GM19328 (cell line): ENCODE data around the gene CAMSAP2.

Source experiments
- ATAC-seq: cut with Tn5 transposase; IDR thresholded peaks from one replicate; pipeline ENCODE4 v1.9.1; 2021; ENCODE audit warnings: mild to moderate bottlenecking, moderate library complexity; ENCODE audit not compliant: unreplicated experiment

The CAMSAP2 gene

DNA sequence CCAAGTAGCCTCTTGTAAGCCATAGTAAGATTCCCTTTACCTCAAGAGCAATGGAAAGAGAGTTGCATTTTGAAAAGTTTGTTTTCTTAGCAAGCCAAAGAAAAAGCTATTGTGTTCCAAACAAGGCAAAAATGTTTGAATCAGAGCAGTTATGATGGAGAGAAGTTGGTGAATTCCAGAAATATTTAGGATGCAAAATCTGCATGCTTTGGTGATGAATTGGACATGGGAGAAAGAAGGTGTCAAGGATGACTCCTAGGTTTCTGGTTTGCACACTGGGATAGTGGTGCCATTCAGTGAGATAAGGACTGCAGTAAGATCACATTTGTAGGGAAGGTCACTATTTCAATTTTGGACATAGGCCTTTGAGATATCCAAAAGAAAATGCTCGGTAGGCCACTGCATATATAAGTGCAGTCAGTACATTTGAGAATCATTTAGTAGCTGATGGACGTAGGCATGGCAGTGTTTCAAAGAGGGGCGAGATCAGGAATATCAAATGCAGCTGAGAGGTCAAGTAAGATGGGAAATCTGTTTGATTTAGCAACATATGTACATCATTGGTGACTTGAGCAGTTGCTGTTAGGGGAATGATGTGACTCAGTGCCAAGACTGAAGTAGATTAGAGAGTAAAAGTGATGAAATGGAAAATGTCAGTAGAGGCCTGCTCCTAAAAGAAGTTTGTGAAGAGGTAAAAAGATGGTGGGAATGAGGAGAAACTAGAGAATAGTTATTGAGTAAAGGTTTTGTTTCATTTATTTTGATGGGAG, 100.2 kb downstream of the CAMSAP2 start:
- no peak for ATAC-seq

DNA sequence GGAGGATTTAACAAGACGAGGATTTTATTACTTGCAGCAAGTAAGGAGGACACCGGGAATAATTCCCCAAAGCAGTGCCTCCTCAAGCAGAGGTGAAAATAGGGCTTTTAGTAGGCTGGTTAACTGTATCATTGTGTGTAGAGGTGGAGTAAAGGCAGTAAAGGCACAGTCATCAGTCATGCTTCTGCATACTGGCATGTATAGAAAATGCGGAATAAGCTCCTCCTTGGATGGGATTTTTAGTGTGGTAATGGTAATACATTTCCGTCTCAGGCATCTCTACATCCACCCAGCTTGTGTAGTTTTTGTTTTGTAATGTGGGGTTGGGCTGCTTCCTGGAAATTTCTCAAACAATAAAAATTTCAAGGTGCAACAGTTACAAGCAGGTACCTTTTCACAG, 106.7 kb downstream of the CAMSAP2 start:
- ATAC-seq: no peak

DNA sequence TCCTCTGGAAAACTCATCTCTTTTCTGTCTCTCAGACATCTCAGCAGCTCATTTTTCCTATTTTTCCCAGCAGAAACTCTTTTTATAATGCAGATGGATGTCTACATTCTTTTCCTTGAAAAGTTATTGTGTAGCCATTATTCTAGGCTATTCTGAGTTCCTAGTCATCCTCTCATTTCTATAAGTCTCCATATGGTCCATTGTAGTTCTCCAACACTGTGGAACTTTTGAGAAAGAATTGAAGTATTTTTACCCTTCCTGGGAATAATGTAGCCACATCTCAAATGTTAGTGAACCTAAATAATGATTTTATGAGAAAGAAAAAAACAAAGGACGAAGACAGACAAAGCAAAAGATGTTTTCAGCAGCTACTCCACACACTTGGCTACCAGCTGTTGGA, 107.7 kb downstream of the CAMSAP2 start:
- no peak for ATAC-seq

DNA sequence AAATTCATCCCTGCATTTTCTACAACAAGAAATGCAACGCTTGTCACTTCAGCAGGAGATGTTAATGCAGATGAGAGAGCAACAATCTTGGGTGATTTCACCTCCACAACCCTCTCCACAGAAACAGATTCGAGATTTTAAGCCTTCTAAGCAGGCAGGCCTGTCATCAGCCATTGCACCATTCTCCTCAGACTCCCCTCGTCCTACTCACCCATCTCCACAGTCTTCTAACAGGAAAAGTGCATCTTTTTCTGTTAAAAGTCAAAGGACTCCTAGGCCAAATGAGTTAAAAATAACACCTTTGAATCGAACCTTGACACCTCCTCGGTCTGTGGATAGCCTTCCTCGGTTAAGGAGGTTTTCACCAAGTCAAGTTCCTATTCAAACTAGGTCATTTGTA, 110.7 kb downstream of the CAMSAP2 start:
- no peak for ATAC-seq

DNA sequence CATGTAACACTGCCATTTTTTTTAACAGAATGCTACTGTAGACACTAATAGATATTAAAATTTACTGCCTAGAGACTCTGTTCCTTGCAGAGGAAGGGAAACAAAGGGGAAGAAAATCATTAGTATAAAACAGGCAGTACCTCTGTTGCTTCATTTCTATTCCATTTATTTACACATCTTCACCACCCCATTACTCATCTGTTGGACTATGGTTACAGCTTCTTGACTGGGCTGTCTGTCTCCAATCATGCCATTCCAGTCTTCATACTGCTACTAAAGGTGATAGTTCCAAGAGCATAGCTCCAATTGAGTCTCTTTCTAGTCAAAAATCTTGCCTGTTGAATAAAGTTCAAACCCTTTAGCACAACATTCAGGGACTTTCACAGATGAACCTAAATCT, 111.9 kb downstream of the CAMSAP2 start:
- ATAC-seq: no peak

DNA sequence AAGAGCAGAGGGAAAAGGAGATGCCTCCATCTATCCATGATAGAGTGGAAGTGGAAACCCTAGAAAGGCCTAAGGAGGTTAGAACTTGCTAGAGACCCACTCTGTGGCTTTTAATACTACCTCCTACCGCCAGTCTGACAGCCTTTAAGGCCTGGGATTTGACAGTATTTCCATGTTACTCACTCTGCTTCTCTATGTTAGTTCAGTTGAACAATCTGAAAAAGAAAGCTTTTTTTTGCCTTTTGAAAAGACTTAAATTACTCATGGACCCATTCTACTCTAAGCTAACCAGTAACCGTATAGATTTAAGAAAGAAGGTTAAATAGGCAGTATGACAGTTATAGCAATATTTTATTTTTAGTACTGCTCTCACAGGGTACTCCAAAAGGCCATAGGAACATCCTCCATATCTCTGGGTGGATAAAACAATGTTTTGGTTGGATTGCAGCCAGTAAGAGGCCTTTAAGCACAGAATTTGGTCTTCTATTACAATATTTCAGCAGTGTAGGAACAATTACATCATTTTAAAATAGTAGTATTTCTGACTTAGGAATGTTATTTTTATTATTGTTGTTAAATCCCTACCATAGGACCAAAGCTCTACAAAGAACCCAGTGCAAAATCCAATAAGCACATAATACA, 118.1 kb downstream of the CAMSAP2 start:
- ATAC-seq: no peak

DNA sequence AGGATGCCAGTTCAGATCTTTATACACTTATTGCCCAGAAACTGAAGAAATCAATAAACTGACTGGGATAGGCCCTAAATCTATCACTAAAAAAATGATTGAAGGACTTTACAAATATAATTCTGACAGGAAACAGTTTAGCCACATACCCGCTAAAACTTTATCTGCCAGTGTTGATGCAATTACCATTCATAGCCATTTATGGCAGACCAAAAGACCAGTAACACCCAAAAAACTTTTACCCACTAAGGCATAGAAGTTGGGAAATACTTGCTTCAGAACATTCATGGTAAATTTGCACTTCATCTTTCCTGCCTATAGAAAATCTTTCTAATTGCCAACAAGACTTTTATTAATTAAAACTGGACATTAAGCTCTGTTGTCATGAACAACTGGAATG, 119.1 kb downstream of the CAMSAP2 start:
- no peak for ATAC-seq

DNA sequence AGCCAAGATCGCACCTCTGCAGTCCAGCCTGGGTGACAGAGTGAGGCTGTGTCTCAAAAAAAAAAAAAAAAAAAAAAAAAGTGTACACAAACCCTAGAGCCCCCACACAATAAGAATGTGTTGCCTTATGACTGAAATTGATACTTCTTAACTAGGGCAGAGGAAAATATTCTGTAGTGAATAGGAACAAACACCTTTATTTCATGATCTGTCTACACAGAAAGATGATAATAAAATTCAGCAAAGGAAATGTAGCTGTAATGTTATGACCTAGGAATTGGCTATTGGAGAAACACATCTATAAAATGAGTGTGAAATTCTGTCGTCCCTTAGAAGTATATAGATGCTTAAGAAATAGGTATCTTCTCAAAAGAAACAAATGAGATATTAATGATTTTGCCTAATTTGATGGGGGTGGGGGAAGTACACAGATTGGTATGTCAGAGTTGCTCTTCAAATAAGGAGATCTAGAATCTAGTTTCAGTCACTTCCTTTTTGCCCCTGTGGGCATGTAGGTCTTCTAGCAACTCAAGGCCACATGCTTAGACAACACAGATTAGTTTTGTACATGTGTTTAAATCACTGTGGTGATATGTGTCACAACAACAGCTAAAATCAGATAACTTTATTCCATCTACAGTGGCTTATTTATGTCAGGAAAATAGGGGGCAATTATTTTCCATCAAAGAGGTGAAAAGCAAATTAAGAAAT, 123.4 kb downstream of the CAMSAP2 start:
- no peak for ATAC-seq

DNA sequence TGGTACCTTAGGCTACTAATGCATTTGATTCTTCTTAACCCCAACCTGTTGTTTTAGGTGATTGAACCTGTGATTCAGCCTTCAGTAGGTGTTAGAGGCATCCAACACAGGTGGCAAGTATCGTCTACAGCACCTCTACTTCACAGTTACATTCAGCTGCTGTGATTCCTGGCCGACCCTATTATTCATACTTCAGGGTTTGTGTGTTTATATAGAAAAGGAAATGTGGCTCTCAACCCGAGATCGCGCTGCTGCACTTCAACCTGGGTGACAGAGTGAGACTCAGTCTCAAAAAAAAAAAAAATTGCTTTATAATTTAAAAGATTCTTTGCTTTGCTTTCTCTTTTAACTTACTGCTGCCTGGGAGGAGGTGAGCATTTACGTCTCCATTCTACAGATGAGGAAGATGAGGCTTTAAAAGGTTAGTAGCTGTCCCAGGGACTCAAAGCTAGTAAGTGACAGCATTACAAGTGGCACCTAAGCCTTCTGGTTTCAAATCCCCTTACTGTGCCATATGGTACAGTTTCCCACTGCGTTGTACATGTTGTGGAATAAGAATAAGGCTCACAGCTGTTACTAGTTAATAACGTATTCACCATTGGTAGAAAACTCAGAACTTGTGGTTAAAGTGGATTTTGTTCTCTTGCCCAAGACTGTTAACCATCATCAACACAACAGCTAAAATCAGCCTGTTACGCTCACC, 124.2 kb downstream of the CAMSAP2 start:
- no peak for ATAC-seq

DNA sequence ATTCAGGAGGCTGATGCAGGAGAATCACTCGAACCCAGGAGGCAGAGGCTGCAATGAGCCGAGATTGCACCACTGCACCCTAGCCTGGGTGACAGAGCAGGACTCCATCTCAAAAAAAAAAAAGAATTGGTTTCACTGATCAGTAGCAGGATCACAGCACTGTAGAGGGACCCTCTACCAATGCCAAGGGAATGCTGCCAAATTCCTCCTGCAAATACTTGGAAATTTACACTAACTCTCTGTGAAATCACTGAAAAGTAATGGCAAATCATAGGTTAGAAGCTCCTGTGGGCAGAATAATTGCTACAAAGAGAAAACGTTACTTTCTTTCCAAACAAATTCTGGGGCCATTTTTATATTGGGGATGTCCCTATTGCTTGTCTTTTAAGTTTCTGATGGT, 127.4 kb downstream of the CAMSAP2 start:
- ATAC-seq: no peak

DNA sequence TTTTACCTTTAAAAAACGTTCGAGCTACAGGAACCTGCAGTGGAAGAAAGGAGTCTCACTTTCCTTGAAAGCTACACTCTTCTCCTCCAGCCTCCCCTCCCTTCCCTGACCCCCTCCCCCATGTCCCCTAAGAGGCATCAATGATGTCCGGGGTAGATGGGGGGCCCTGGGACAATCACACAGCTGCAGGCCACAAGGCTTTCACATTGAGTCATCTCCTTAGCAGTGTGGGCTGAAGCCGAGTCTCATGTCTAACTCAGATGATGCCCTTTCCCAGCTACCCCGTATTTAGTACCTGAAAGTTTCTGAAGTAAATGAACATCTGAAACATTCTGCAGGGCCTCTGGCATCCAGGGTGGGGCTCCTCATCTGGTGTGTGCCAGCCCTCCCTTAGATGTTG, 127.8 kb downstream of the CAMSAP2 start:
- peak; percentile 76 for ATAC-seq

DNA sequence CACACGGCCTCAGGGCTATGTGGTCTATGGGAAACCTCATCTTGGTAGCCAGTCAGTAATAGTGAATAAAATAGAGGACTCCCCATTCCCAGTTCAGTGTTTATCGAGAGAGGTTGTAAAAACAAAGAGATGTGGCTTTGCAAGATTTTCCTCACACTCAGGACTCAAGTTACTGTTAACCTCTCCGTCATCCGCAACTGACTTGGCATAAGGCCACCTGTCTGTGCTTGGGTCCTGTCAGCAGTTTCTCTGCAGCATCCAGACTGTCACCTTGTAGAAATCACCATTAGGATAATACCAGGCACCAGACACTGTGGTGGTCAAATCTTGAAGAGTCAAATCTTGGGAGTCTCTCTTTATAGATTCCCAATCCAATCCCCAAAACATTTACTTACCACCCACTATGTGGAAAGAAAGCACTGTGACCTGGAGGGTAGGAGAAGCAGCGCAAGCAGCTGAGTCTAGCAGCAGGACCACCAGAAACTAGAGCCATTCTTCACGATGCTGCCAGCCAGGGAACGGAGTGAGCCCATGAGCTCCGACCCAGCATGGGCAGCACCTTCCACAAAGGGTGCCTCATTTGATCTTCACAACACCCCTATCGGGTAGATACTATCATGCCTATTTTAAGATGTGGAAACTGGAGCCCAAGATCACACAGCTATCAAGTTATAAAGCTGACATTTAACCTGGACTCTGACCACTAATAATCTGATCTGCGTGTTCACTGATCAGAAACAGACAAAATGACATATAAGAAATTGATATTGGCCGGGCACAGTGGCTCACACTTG, 128.5 kb downstream of the CAMSAP2 start:
- ATAC-seq: no peak

DNA sequence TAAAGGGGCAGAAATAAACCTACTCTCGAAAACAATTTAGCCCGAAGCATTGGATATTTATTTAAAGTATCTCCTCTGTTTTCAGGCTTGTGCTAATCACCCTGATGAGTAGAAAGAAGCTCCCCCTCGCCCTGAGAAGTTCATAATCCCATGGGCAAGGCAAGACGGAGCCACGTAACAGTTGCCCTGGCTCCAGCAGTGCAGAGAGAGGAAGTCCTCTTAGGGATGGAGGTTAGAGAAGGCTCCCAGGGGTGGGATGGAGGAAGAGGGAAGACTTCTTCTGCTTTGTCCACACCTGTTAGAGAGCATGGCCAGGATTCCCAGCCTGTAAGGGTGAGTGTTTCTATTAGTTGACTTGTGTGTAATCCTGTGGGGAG, 130.7 kb downstream of the CAMSAP2 start:
- no peak for ATAC-seq

DNA sequence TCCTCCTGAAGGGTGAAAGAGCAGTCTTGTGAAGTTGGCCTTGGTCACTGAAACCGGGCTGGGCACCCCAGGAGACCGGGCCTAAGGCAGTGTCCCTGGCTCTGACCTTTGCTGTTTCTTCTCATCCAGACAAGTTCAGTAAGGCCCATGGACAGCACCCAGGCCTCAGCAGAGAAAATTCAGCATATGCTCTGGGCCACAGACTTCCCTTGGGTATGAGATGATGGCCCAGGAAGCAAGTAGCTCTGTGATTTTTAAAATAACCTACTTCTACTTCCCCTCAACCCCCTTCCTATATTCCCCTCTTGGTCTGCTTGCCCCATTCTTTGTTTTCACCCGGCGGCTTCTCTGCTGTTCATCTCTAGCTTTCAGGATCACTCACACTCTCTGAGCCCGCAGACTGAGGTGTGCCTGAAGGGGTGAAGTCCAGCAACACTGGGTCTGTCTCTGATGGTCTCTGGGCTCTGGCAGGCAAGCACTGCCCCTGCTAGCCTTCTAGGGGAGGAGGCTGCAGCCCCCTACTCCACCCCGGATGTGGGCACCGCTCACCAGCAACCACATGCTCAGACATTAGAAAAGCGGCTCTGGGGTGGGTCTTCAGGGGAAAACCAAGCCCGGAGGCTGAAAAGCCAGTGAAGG, 131.2 kb downstream of the CAMSAP2 start:
- ATAC-seq: peak; percentile 42

DNA sequence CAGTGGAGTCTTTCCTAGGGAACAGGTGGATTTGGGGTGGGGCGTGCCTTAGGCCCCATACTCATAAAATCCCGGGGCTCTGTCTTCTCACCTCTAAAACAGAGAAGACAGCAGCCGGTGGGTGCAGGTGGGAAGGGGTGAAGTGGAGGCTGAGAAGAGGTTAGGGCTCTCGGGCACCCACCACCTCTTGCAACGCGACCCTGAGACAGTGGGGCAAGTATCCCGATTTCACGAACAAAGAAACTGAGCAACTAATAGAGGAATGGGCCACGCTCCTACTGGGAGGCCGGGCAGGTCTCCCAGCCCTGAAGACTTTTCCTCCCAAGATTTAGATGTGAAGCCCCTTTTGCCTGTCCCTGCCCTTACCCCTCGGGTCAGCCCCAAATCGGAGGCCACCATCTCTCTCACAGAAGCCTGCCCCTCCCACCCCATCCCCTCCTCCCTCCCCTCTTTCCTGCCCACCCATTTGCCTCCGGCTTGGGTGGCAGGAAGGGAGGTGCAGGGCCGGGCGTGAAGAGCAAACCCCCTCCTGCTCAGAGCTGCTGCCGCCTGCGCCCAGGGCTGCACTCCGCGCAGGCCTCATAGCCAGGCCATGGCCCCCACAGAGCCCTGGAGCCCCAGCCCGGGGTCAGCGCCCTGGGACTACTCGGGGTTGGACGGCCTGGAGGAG, 133.9 kb downstream of the CAMSAP2 start, which contains the start of gene GPR25:
GPR25 (plus strand) TSS at position 536 of the 670 bp plus-strand sequence; CDS start at position 593, 57 bp downstream.
- ATAC-seq: no peak

DNA sequence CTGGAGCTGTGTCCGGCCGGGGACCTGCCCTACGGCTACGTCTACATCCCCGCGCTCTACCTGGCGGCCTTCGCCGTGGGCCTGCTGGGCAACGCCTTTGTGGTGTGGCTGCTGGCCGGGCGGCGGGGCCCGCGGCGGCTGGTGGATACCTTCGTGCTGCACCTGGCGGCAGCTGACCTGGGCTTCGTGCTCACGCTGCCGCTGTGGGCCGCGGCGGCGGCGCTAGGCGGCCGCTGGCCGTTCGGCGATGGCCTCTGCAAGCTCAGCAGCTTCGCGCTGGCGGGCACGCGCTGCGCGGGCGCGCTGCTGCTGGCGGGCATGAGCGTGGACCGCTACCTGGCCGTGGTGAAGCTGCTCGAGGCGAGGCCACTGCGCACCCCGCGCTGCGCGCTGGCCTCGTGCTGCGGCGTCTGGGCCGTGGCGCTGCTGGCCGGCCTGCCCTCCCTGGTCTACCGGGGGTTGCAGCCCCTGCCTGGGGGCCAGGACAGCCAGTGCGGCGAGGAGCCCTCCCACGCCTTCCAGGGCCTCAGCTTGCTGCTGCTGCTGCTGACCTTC, 134.5 kb downstream of the CAMSAP2 start:
- ATAC-seq: no peak

DNA sequence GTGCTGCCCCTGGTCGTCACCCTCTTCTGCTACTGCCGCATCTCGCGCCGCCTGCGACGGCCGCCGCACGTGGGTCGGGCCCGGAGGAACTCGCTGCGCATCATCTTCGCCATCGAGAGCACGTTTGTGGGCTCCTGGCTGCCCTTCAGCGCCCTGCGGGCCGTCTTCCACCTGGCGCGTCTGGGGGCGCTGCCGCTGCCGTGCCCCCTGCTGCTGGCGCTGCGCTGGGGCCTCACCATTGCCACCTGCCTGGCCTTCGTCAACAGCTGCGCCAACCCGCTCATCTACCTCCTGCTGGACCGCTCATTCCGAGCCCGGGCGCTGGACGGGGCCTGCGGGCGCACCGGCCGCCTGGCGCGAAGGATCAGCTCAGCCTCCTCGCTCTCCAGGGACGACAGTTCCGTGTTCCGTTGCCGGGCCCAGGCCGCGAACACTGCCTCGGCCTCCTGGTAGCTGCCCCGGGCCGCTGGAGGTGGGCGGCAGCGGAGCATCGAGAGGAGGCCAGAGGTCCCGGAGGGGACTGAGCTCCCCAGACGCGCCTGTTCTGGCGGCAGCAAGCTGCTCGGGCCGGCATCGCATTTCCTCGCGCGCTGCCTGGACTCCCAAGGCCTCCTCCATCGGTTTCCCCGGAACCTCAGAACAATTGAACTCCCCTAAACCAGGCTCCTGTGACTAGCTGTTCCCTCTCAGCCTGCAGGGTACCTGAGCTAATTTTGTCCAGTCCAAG, 135.1 kb downstream of the CAMSAP2 start:
- no peak for ATAC-seq

DNA sequence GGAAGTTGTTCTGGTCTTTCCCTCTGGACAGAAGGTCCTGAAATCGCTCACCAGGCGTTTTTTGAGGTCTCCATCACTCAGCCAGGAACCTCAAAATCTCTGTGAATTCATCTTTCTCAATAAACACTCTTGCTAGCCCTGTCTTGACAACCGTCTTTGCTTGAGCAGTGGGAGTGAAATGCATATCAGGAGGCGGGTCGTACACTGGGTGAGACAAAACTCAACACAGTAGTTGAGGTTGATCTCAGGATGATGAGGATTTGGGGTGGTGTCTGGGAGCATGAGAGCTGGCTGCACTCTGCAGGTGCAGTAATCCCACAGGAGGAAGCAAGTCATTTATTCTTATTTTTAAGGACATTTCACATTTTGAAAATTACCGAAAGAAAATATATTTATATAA, 136.0 kb downstream of the CAMSAP2 start:
- ATAC-seq: no peak

DNA sequence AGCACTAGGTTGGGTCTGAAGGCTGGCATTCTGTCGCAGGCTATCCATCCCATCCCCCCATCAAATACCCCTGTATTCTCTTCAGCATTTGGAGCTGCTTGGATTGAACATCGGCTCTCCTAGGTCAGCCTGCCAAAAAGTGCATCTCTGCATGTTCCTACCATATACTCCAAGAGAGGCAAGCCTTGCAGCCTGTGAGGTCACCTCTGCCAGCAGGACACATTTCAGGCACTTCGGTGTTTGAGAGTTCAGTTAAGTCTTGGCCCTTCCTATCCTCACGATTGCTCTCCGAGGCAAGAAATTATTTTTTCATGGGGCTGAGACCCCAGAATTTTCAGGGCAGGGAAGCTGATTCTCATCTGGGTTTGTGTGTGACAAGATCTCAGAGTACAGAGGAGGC, 136.7 kb downstream of the CAMSAP2 start:
- no peak for ATAC-seq
